Keratinocyte (primary cell): ENCODE data around the gene ACTR5. TPM values are rescaled to one million over a fixed set of nuclear protein-coding genes. Genes with fewer than 3 reads are reported as not detected.

ENCODE experiments used
- DNase-seq: peaks from one replicate; pipeline ENCODE4 v3.0.0-alpha.2; 2011; ENCODE audit warnings: low read depth, missing footprints, low spot score
- FAIRE-seq: peaks from 2 replicates; lab custom pipeline; 2011; peaks lifted over from hg19 to GRCh38; lab: Jason Lieb, UNC
- H2AFZ ChIP-seq: 2 replicates; pipeline ENCODE4 v1.6.0; 2012; ENCODE audit warnings: low read length, control low read depth, inconsistent platforms; ENCODE audit not compliant: control insufficient read depth
- H3K27ac ChIP-seq: 2 replicates; pipeline ENCODE4 v1.5.1; 2011; ENCODE audit warnings: low read length; ENCODE audit not compliant: control insufficient read depth, insufficient read depth
- H3K27me3 ChIP-seq: 3 replicates; pipeline ENCODE4 v1.6.0; 2011; ENCODE audit warnings: low read length; ENCODE audit not compliant: control insufficient read depth, insufficient read depth; ENCODE audit errors: extremely low read depth
- H3K36me3 ChIP-seq, 2 experiments: 2 replicates in 1 of 2; 3 replicates in 1 of 2; pipeline ENCODE4 v1.5.1; 2011; ENCODE audit warnings: low read length in 2 of 2, mild to moderate bottlenecking in 1 of 2; ENCODE audit not compliant: control insufficient read depth in 2 of 2, insufficient read depth in 2 of 2; ENCODE audit errors: extremely low read depth in 1 of 2
- H3K4me1 ChIP-seq: 3 replicates; pipeline ENCODE4 v1.5.1; 2011; ENCODE audit warnings: low read length; ENCODE audit not compliant: control insufficient read depth, insufficient read depth; ENCODE audit errors: extremely low read depth
- H3K4me2 ChIP-seq: 3 replicates; pipeline ENCODE4 v1.6.0; 2011; ENCODE audit warnings: low read depth, low read length; ENCODE audit not compliant: control insufficient read depth, insufficient read depth; ENCODE audit errors: extremely low read depth
- H3K4me3 ChIP-seq, 3 experiments: fragments of 200-600 bp in 1 of 3; sonication (generic) in 1 of 3; 2 replicates in 2 of 3; 3 replicates in 1 of 3; pipeline ENCODE4 v1.5.1; 2011 to 2016; ENCODE audit warnings: low read length in 3 of 3, mild to moderate bottlenecking in 3 of 3, control low read depth in 2 of 3, inconsistent platforms in 1 of 3, low read depth in 1 of 3, mixed read lengths in 1 of 3, mixed run types in 1 of 3, moderate library complexity in 1 of 3; ENCODE audit not compliant: control insufficient read depth in 2 of 3, insufficient read depth in 2 of 3; ENCODE audit errors: extremely low read depth in 1 of 3
- H3K79me2 ChIP-seq: 2 replicates; pipeline ENCODE4 v1.6.0; 2012; ENCODE audit warnings: low read length; ENCODE audit not compliant: control insufficient read depth, insufficient read depth
- H3K9ac ChIP-seq: 3 replicates; pipeline ENCODE4 v1.6.0; 2011; ENCODE audit warnings: low read length; ENCODE audit not compliant: control insufficient read depth, insufficient read depth; ENCODE audit errors: extremely low read depth
- H3K9me1 ChIP-seq: 3 replicates; pipeline ENCODE4 v1.6.0; 2011; ENCODE audit warnings: low read length; ENCODE audit not compliant: control insufficient read depth, insufficient read depth; ENCODE audit errors: extremely low read depth
- H3K9me3 ChIP-seq: 2 replicates; pipeline ENCODE4 v1.5.1; 2012; ENCODE audit warnings: low read depth, low read length; ENCODE audit not compliant: control insufficient read depth
- H4K20me1 ChIP-seq: 3 replicates; pipeline ENCODE4 v1.6.0; 2011; ENCODE audit warnings: low read length; ENCODE audit not compliant: control insufficient read depth, insufficient read depth; ENCODE audit errors: extremely low read depth
- EZH2 ChIP-seq: IDR thresholded peaks from one replicate; pipeline ENCODE4 v1.6.1; 2012; ENCODE audit warnings: inconsistent platforms, mild to moderate bottlenecking, low read length, moderate library complexity
- dilution Hi-C: fragments of 300-500 bp; cut with MboI; formaldehyde crosslinking; loops from one replicate; pipeline ENCODE4 v1.7.0; 2020; ENCODE audit warnings: low sequenced_read_pairs; ENCODE audit not compliant: extremely low pct_ligation_motif_present
- polyA plus RNA-seq, 5 experiments: library from polyadenylated mRNA; depleted of rRNA in 3 of 5; stranded (reverse) in 3 of 5; stranded (forward) in 1 of 5; unstranded in 1 of 5; fragments of >200 nt; gene quantifications; 1 replicate in 1 of 5; 2 replicates in 3 of 5; 3 replicates in 1 of 5; pipeline versions ENCODE4 v1.2.1 to v1.2.3, GENCODE V29; 2011 to 2012; ENCODE audit warnings: missing spikeins in 2 of 5, low read depth in 1 of 5, low replicate concordance in 1 of 5
- TF ChIP-seq, protein P1 (sequence below), 3 experiments: IDR thresholded peaks in 1 of 3; conservative IDR thresholded peaks in 1 of 3; optimal IDR thresholded peaks in 1 of 3; 2 replicates in 2 of 3; 3 replicates in 1 of 3; pipeline versions ENCODE3 to v1.5.1; 2011; ENCODE audit warnings: low read length in 3 of 3, mild to moderate bottlenecking in 3 of 3, moderate library complexity in 2 of 3, control low read depth in 1 of 3, inconsistent platforms in 1 of 3; ENCODE audit not compliant: insufficient read depth in 2 of 3; ENCODE audit errors: extremely low read depth in 1 of 3

The ACTR5 gene
- polyA plus RNA-seq, 1 donor (not counting 4 experiments of a cell fraction or from before 2014, with no cell fraction given) = 9.7 TPM

DNA sequence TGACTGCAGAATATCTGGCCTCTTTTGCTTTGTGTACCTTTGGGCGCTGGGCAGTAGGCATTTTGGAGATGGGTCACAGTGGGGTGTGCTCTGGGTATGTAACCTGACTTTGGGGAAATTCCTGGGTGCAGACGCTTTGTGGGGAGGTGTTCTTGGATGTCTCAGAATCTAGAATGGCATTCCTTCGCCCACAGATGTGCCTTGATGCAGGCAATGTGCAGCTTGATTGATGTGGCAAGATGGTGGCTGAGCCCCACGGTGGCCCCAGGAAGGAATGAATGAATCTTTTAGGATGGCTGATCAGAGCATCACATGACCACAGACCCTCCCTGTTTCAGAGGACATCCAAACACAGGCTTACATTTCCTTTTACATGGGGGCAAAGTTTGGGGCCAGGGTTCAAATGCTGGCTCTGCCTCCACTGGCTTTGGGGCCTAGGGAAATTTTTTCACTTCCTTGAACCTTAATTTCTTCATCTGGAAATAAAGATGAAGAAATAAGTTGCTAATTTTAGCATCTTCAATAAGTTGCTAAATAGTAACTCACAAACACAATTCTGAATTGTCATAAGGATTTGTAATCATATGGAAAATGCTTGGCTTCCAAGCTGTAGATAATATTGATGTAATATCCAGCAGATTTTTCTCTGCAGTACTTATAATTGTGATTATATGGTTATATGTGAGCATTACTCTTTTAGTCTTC, 62.8 kb downstream of the ACTR5 start:
- Histone ChIP-seq H3K27ac (no peak overlapping the region), H3K27me3 (peaks cover 41% of the 10 kb centered on the region), H3K4me2 (no peak overlapping the region), H3K4me3 (no peak overlapping the region), H3K36me3 (no peaks in the 10 kb centered on the region), H3K9ac (no peak overlapping the region), H3K9me1 (no peaks in the 10 kb centered on the region), H3K79me2 (no peaks in the 10 kb centered on the region), H3K4me1 (no peaks in the 10 kb centered on the region), H4K20me1 (no peaks in the 10 kb centered on the region), H3K9me3 (no peaks in the 10 kb centered on the region), H2AFZ (no peak overlapping the region)
- TF ChIP-seq EZH2 = no peak
- TF ChIP-seq, protein P1, sequence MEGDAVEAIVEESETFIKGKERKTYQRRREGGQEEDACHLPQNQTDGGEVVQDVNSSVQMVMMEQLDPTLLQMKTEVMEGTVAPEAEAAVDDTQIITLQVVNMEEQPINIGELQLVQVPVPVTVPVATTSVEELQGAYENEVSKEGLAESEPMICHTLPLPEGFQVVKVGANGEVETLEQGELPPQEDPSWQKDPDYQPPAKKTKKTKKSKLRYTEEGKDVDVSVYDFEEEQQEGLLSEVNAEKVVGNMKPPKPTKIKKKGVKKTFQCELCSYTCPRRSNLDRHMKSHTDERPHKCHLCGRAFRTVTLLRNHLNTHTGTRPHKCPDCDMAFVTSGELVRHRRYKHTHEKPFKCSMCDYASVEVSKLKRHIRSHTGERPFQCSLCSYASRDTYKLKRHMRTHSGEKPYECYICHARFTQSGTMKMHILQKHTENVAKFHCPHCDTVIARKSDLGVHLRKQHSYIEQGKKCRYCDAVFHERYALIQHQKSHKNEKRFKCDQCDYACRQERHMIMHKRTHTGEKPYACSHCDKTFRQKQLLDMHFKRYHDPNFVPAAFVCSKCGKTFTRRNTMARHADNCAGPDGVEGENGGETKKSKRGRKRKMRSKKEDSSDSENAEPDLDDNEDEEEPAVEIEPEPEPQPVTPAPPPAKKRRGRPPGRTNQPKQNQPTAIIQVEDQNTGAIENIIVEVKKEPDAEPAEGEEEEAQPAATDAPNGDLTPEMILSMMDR (optimal IDR thresholded peaks at IDR 0.05 in 1 of 3, IDR thresholded peaks at IDR 0.05 in 1 of 3, conservative IDR thresholded peaks at IDR 0.05 in 1 of 3; ENCODE audit: extremely low read depth in 1 of 3, insufficient read depth in 2 of 3, low read length in 3 of 3) = no peak
- FAIRE-seq = no peak
- DNase-seq = no peak
- dilution Hi-C loops = no loop called here

DNA sequence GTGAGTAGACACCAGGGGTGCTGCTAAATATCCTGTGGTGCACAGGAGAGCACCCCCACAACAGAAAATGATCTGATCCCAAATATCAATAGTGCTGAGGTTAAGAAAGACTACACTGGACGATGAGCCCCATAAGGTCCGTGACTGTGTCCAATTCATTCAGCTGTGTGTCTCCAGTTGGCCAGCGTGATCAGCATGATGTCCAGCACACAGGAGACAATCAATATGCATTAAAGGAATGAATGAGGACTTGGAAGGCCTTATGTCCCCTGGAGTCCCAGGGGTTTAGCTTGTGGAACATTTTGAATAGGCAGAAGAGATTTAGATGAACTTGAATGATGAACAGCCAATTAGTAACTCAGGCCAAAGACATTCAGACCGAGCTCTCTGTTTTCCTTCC, 63.5 kb downstream of the ACTR5 start:
- Histone ChIP-seq H3K4me3 (no peak overlapping the region), H3K4me2 (no peak overlapping the region), H3K79me2 (no peaks in the 10 kb centered on the region), H3K36me3 (no peaks in the 10 kb centered on the region), H3K4me1 (no peaks in the 10 kb centered on the region), H3K27me3 (peaks cover 34% of the 10 kb centered on the region), H3K9me1 (no peaks in the 10 kb centered on the region), H3K9ac (no peak overlapping the region), H2AFZ (no peak overlapping the region), H3K9me3 (no peaks in the 10 kb centered on the region), H4K20me1 (no peaks in the 10 kb centered on the region), H3K27ac (no peak overlapping the region)
- TF ChIP-seq, protein P1 (optimal IDR thresholded peaks at IDR 0.05 in 1 of 3, IDR thresholded peaks at IDR 0.05 in 1 of 3, conservative IDR thresholded peaks at IDR 0.05 in 1 of 3; ENCODE audit: extremely low read depth in 1 of 3, insufficient read depth in 2 of 3, low read length in 3 of 3) = no peak
- no peak for TF ChIP-seq EZH2
- DNase-seq (no peak), FAIRE-seq (no peak)
- dilution Hi-C loops = no loop called here
